ENCODE measurements around the gene C20orf96. TPM values are rescaled to one million over a fixed set of nuclear protein-coding genes. Genes with fewer than 3 reads are reported as not detected.

Gene C20orf96
- total RNA-seq, 4 donors from 2014 or later, result 1.5 to 3.1 (median 2.8) TPM

GRCh38 chr20:327186-328026, 36.9 kb upstream of the C20orf96 start:
- TF ChIP-seq CTCF (IDR thresholded peaks at IDR 0.05; ENCODE audit: low read depth), result no peak

GRCh38 chr20:326645-327185, 36.2 kb upstream of the C20orf96 start:
- no peak for TF ChIP-seq CTCF (IDR thresholded peaks at IDR 0.05; ENCODE audit: low read depth)

- no peak for TF ChIP-seq CTCF (IDR thresholded peaks at IDR 0.05; ENCODE audit: low read depth)
These were observed 35.5 kb upstream of the C20orf96 start for GRCh38 chr20:325889-326644.

- TF ChIP-seq CTCF (IDR thresholded peaks at IDR 0.05; ENCODE audit: low read depth), result no peak
These were observed 34.7 kb upstream of the C20orf96 start, which contains the start of gene SOX12 for GRCh38 chr20:325045-325888. Gene SOX12 (plus strand): TSS chr20:325552. CDS start chr20:325925, 373 bp downstream.

GRCh38 chr20:324177-325044, 33.9 kb upstream of the C20orf96 start:
- TF ChIP-seq CTCF (IDR thresholded peaks at IDR 0.05; ENCODE audit: low read depth), result no peak

- TF ChIP-seq CTCF (IDR thresholded peaks at IDR 0.05; ENCODE audit: low read depth), result no peak
These were observed 25.9 kb upstream of the C20orf96 start for GRCh38 chr20:316316-317068.

All from subcutaneous adipose tissue (tissue), 4 donors.